Activated T-cell treated with anti-CD3 and anti-CD28 coated beads, Interleukin-2, amount 50 U/mL, for 72 hours (primary cell): Measurements from ENCODE around the gene MYLK4. TPM values are rescaled to one million over a fixed set of nuclear protein-coding genes. Genes with fewer than 3 reads are reported as not detected.
A peak's percentile ranks its signal among the peaks of the same experiment; 100 is the strongest.
"Not testable (repeated sequence)": the region's sequence is repeated elsewhere in the genome, so short reads cannot be mapped to it uniquely, and the experiment has no call there.

Experiments
- ATAC-seq, 2 donors: fragments of 150-1000 bp; cut with Tn5 transposase; replicated peaks in 1 of 2; 2 replicates each; pipeline ENCODE4 v1.10.0; 2021; ENCODE audit warnings: moderate library complexity in 2 of 2, mild to moderate bottlenecking in 1 of 2
- DNase-seq, 2 donors: peaks; one replicate each; pipeline ENCODE4 v3.0.0; 2021 to 2022; ENCODE audit warnings: mixed read lengths in 1 of 2
- H3K27ac Mint-ChIP-seq: one replicate; pipeline ENCODE4 v1.8.0; 2022; ENCODE audit warnings: mild to moderate bottlenecking, moderate library complexity, mixed read lengths
- H3K27me3 Mint-ChIP-seq: one replicate; pipeline ENCODE4 v1.8.0; 2022; ENCODE audit warnings: low read depth, mixed read lengths
- H3K36me3 Mint-ChIP-seq, 2 donors: one replicate each; pipeline ENCODE4 v1.8.0; 2022; ENCODE audit warnings: mixed read lengths in 2 of 2, mild to moderate bottlenecking in 1 of 2; ENCODE audit not compliant: insufficient read depth in 2 of 2
- H3K4me1 Mint-ChIP-seq: one replicate; pipeline ENCODE4 v1.8.0; 2022; ENCODE audit warnings: low read depth, mixed read lengths
- H3K4me3 Mint-ChIP-seq, 2 donors: one replicate each; pipeline ENCODE4 v1.8.0; 2022; ENCODE audit warnings: mild to moderate bottlenecking in 2 of 2, mixed read lengths in 2 of 2, moderate library complexity in 2 of 2
- H3K9me3 Mint-ChIP-seq, 2 donors: one replicate each; pipeline ENCODE4 v1.8.0; 2022; ENCODE audit warnings: mixed read lengths in 2 of 2
- total RNA-seq, 2 donors: library from RNA; stranded (reverse); gene quantifications; one replicate each; pipeline ENCODE4 v1.2.3, GENCODE V29; 2022

Gene MYLK4
- total RNA-seq, 2 donors from 2014 or later, result 0.37 to 0.72 TPM

DNA sequence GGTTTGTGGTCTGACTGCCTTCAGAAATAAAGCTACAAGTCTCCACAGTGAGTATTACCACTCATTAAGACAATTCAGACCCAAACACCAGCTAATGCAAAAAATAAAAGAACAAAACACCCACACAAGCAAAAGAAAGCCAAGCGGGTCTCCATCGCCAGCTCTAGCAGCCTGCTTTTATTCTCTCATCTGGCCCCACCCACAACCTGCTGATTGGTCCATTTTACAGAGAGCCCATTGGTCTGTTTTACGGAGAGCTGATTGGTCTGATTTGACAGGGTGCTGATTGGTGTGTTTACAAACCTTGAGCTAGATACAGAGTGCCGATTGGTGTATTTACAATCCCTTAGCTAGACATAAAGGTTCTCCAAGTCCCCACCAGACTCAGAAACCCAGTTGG lies 12.1 kb upstream of the MYLK4 start:
- not testable (repeated sequence) for H3K36me3 Mint-ChIP-seq, ATAC-seq, DNase-seq, H3K27me3 Mint-ChIP-seq, H3K9me3 Mint-ChIP-seq, H3K27ac Mint-ChIP-seq
- H3K4me3 Mint-ChIP-seq, result peak overlapping the region in 1 of 2 donors; percentile 1
- peaks cover 28% of the 10 kb centered on the region for H3K4me1 Mint-ChIP-seq

DNA sequence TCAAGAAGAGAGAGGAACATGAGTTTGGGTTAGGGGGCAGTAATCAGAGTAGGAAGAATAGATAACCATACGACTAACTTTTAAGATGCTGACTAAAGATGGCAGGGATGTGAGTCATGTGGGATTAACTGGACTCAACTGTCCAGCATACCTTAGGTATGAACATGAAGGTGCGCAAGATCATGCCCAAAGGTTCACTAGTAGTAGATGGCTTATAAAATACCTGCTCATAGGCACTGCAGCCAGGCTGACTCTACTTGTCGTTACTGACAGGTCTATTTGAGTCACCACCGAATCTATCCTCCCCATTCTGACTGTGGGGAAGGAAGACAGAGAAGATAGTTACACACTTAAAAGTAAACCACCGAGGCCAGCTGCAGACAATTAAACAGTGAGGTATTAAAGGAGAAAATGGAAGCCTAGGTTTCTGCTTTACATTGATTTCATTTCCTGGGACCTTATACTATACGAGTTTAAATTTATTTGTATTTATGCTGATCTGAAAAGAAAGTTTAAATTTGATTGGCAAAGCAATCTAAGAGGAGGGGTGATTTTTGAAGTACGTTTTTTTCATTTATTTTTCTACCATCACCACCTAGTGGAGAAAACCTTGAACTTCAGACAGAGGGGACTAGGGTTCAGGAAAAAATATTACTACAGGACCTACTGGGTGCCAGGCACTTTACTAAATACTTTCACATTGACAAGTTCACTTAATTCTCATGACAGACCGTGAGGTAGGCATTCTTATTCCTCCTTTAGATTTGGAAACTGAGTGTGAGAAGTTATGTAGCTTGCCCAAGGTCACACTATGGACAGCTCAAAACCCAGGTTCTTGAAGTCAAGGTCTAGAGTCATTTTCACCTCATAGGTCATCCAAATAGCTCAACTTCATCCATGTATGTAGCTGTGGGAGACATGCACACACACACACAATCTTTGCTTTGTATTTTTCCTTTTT lies 10.4 kb upstream of the MYLK4 start:
- no peaks in the 10 kb centered on the region for H3K9me3 Mint-ChIP-seq
- peak; percentile 37 to 46 for DNase-seq
- ATAC-seq, result peak; percentile 22
- H3K4me3 Mint-ChIP-seq, result peak overlapping the region; percentile 75 to 93
- H3K27ac Mint-ChIP-seq, result peak overlapping the region; percentile 76
- H3K27me3 Mint-ChIP-seq, result peaks cover 4% of the 10 kb centered on the region
- peaks cover 0 to 2% of the 10 kb centered on the region in 2 donors for H3K36me3 Mint-ChIP-seq
- peaks cover 17% of the 10 kb centered on the region for H3K4me1 Mint-ChIP-seq

DNA sequence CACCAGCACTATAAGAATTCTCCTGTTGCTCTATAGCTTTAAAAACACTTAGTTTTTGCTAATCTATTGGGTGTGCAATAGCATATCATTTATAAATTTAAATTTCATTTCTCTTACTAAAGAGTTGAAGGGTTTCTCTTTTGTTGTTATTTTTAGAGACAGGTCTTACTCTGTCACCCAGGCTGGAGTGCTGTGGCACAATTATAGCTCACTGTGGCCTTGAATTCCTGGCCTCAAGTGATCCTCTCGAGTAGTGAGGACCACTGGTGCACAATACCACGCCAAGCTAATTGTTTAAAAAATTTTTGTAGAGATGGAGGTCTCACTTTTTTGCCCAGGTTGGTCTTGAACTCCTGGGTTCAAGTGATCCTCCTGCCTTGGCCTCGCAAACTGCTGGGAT lies 8.3 kb upstream of the MYLK4 start:
- no peak overlapping the region for H3K27ac Mint-ChIP-seq
- no peak overlapping the region for H3K4me3 Mint-ChIP-seq
- peaks cover 9% of the 10 kb centered on the region for H3K4me1 Mint-ChIP-seq
- DNase-seq (no peak), ATAC-seq (no peak)
- peaks cover 0 to 2% of the 10 kb centered on the region in 2 donors for H3K36me3 Mint-ChIP-seq
- H3K9me3 Mint-ChIP-seq, result no peaks in the 10 kb centered on the region
- peaks cover 13% of the 10 kb centered on the region for H3K27me3 Mint-ChIP-seq

DNA sequence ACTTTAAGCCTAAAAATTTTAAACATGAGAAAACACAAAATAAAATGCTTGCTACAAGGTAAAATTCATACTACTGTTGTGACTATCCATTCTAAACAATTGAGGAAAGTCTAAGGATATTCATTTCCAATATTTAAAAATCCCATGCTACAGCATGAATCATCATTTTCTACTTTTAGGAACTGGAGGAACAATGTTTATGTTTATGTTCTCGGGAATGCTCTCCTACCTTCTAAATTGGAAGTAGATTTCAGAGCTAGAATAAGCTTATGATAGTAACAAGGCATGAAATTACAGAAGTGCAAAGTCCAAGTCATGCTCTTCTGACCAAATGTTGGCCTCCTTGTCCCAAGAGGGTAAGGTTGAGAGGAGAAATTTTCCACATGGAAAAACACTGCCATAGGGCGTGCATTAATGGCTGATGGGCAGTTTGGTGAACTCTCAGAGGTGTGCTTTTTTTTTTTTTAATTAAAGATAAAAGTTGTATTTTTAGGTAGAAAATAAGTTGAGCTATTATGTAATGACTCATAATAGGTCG lies 6.0 kb upstream of the MYLK4 start:
- Mint-ChIP-seq H3K36me3 (no peaks in the 10 kb centered on the region), H3K9me3 (no peaks in the 10 kb centered on the region), H3K27ac (no peak overlapping the region), H3K4me1 (peaks cover 14% of the 10 kb centered on the region), H3K4me3 (no peak overlapping the region), H3K27me3 (peaks cover 19% of the 10 kb centered on the region)
- ATAC-seq (no peak), DNase-seq (no peak)

DNA sequence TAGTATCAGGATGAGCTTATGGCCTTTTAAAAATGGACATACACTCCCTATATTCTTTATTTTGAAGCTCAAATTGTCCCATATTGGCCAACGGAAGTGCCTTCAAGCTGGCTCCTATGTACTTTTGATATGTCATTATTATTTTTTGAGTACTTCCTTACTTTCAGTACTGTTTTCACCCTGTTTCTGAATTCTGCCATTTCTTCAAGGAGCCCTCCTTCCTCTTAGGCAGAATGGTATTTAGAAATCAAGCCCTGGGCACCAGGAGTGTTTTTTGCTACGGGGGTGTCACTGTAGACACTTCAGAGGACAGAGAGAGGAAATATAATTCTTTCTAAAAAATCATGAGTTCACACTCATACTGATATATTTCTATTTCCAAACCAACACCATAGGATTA lies 5.5 kb upstream of the MYLK4 start:
- H3K27me3 Mint-ChIP-seq, result peaks cover 22% of the 10 kb centered on the region

DNA sequence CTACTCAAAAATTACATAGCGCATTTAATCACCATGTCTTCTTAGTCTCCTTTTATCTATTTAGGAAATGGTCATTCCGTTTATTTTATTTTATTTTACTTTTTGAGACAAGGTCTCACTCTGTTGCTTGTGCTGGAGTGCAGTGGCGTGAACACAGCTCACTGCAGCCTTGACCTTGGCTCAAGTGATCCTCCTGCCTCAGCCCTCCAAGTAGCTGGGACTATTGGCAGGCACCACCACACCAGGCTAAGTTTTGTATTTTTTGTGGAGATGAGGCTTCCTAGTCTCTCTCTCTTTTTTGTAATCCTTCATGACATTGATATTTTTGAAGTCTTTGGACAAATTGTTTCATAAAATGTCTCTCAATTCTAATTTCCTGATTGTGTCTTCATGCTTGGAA lies 4.7 kb upstream of the MYLK4 start:
- peaks cover 5% of the 10 kb centered on the region for H3K4me1 Mint-ChIP-seq

More for the DNA sequence above, 5.5 kb upstream of the MYLK4 start:
- H3K9me3 Mint-ChIP-seq, result no peaks in the 10 kb centered on the region
- ATAC-seq, result no peak
- H3K4me3 Mint-ChIP-seq, result no peak overlapping the region
- peaks cover 11% of the 10 kb centered on the region for H3K4me1 Mint-ChIP-seq
- DNase-seq, result no peak
- H3K36me3 Mint-ChIP-seq, result no peaks in the 10 kb centered on the region
- H3K27ac Mint-ChIP-seq, result no peak overlapping the region

DNA sequence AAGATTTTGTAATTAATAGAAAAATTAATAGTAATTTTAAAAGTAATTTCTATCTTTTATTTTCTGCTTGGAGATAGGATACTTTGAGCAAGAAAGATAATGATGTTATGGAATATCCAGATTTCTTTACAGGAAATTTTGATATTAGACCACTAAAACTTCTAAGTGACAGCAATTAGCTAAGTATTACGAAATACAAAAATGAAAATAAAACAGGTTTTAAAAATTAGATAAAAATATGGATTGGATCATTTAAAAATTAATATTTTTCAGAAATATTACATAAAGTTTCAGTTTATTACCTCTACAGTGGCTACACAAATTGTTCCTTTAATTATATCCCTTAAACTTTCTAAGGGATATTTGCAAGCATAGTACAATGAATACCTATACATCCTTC lies 4.2 kb upstream of the MYLK4 start:
- DNase-seq (no peak), ATAC-seq (no peak)
- Mint-ChIP-seq H3K36me3 (no peaks in the 10 kb centered on the region), H3K9me3 (no peaks in the 10 kb centered on the region), H3K4me3 (no peak overlapping the region), H3K27me3 (peaks cover 35% of the 10 kb centered on the region), H3K4me1 (peaks cover 7% of the 10 kb centered on the region), H3K27ac (no peak overlapping the region)

More for the DNA sequence above, 4.7 kb upstream of the MYLK4 start:
- no peak for DNase-seq
- H3K27ac Mint-ChIP-seq, result no peak overlapping the region
- no peaks in the 10 kb centered on the region for H3K36me3 Mint-ChIP-seq
- peaks cover 30% of the 10 kb centered on the region for H3K27me3 Mint-ChIP-seq
- ATAC-seq, result no peak
- H3K9me3 Mint-ChIP-seq, result no peaks in the 10 kb centered on the region
- H3K4me3 Mint-ChIP-seq, result no peak overlapping the region

DNA sequence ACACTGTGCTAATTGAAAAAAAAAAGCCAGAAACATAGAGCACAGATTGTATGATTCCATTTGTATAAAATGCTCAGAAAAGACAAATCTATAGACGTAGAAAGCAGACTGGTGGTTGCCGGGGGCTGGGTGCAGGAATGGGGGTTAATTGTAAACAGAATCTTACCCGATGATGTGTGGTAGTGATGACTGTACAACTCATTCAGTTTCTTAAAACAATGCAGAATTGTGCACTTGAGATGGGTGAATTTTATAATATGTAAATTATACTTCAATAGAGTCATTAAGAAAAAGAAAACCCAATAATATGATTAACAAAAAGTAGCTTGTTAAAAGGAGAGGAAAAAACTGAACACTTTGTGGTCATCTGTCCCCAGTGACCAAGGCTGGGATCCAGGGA lies 3.7 kb upstream of the MYLK4 start:
- H3K9me3 Mint-ChIP-seq, result no peaks in the 10 kb centered on the region
- no peak overlapping the region for H3K27ac Mint-ChIP-seq
- H3K4me1 Mint-ChIP-seq, result peaks cover 10% of the 10 kb centered on the region
- no peaks in the 10 kb centered on the region for H3K36me3 Mint-ChIP-seq
- ATAC-seq (no peak), DNase-seq (no peak)
- H3K27me3 Mint-ChIP-seq, result peaks cover 40% of the 10 kb centered on the region
- no peak overlapping the region for H3K4me3 Mint-ChIP-seq

DNA sequence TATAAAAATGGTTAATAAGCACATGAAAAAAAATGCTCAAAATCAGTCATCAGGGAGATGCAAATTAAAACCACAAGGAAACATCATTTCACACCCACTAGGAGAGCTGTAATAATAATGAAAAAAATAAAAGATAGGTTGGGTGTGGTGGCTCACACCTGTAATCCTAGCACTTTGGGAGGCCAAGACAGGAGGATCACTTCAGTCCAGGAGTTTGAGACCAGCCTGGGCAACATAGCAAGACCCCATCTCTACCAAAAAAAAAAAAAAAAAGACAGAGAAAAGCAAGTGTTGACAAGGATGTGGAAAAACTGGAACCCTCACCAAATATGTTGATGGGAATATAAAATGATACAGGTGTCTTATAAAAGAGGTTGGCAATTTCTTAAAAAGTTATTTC lies 3.0 kb upstream of the MYLK4 start:
- H3K27ac Mint-ChIP-seq, result no peak overlapping the region
- ATAC-seq (no peak), DNase-seq (no peak)
- H3K4me3 Mint-ChIP-seq, result no peak overlapping the region
- no peaks in the 10 kb centered on the region for H3K36me3 Mint-ChIP-seq
- peaks cover 10% of the 10 kb centered on the region for H3K4me1 Mint-ChIP-seq
- peaks cover 44% of the 10 kb centered on the region for H3K27me3 Mint-ChIP-seq
- no peaks in the 10 kb centered on the region for H3K9me3 Mint-ChIP-seq

DNA sequence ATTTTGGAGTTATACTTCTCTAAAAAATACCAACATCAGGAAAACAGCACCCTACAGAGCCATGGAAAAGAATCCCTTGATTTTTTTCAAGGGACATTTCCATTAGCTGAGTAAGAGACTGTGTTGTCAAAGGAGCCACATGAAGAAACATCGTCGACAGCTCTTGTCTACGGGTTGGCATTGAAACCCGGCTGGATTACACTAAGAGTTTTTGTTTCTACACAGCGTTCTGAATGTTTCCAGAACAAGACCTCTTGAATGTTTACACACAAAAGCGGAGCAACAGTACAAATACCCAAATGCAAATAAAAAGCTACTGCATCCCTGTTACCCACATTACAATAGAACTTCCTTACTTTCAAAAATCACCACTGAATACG lies 2.4 kb upstream of the MYLK4 start:
- H3K4me1 Mint-ChIP-seq, result peaks cover 10% of the 10 kb centered on the region
- no peak for ATAC-seq

DNA sequence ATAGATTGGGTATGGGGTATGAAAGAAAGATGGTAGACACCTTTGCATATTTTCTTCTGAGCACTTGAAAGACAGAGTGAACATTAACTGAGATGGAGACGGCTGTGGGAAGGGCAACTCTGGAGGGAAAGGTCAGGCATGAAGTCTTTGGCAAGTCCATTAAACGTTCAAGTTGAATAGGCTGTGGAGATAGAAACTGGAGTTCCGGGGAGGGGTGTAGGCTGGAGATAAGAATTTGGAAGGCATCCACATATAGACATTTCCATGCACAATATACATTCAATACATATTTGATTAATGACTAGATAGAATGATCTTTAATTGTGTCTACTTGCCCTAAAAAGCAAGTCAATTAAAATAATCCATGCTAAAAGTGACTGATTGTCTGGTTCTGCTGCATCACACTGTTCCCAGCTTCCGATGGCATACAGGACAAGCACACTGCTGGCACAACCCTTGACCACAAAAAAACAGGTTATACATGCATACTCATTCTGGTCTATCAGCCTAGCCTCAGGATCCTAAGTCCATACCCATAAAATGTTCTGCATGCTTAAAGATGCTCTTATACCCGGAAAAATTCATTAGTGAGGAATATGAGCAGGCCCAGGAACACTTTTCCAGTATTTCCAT lies 1.9 kb upstream of the MYLK4 start:
- H3K27me3 Mint-ChIP-seq, result peaks cover 44% of the 10 kb centered on the region
- H3K27ac Mint-ChIP-seq, result no peak overlapping the region
- DNase-seq (no peak), ATAC-seq (no peak)
- H3K36me3 Mint-ChIP-seq, result no peaks in the 10 kb centered on the region
- H3K4me1 Mint-ChIP-seq, result peaks cover 10% of the 10 kb centered on the region
- H3K4me3 Mint-ChIP-seq, result no peak overlapping the region
- H3K9me3 Mint-ChIP-seq, result no peaks in the 10 kb centered on the region

More for the DNA sequence above, 2.4 kb upstream of the MYLK4 start:
- no peak for DNase-seq
- Mint-ChIP-seq H3K9me3 (no peaks in the 10 kb centered on the region), H3K27ac (no peak overlapping the region), H3K27me3 (peaks cover 44% of the 10 kb centered on the region), H3K36me3 (no peaks in the 10 kb centered on the region), H3K4me3 (no peak overlapping the region)

DNA sequence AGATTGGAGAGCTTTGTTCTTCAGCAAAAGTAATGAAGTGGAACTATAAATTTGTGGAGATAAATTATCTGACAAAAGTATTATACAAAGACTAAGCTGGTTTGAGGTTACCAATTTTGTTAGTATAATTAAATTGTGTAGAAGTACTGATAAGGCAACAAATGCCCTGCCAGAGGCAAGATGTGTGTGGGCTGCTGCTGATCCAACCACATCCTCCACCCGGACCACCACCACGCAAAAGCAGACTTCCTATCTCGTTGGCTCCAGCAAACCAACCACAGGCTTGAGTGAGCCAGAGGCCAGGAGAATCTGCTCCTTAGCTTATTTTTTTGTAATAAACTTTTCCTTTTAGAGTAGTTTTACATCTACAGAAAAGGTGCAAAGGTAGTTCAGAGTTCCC lies 1.1 kb upstream of the MYLK4 start:
- Mint-ChIP-seq H3K9me3 (no peaks in the 10 kb centered on the region), H3K27me3 (peaks cover 44% of the 10 kb centered on the region), H3K4me1 (peaks cover 10% of the 10 kb centered on the region), H3K4me3 (no peak overlapping the region), H3K27ac (no peak overlapping the region), H3K36me3 (no peaks in the 10 kb centered on the region)
- no peak for DNase-seq
- no peak for ATAC-seq

DNA sequence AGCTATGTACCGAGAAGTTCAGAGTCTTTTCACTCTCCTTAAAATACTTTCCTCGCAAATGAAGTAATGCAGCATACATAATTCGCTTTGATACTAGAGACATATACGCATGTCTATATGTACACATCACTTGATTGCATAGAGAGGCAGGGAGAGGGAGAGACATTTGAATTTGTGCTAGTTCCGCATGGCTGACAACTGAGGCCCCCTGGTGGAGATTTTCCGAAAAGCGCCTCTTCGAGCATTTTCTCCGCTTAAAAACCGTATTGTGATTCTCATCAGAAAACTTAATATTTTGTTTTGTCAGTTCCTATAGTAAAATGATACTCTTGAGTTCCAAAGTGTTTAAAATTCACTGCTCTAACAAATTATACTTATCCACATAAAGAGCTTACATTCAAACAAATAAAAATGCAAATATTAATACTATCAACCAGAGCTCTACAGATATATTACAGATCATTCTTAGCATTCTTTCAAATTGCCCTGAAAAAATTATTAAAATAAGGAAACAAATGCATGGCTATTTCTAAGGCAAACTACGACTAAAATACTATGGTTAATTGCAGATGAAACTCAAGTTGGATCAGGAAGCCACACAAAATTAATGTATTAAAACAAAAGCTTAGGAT lies 637 bp downstream of the MYLK4 start:
- Mint-ChIP-seq H3K27ac (no peak overlapping the region), H3K4me1 (peaks cover 10% of the 10 kb centered on the region), H3K9me3 (no peaks in the 10 kb centered on the region), H3K27me3 (peaks cover 31% of the 10 kb centered on the region), H3K4me3 (peak overlapping the region in 1 of 2 donors; percentile 6), H3K36me3 (no peaks in the 10 kb centered on the region)
- peak; percentile 30 to 39 for ATAC-seq
- peak; percentile 59 to 70 for DNase-seq
